Activated CD8-positive, alpha-beta memory T cell treated with anti-CD3 and anti-CD28 coated beads, Interleukin-2, amount 50 U/mL, for 24 hours (primary cell): ENCODE data around the gene ITPKC.
A peak's percentile ranks its signal among the peaks of the same experiment; 100 is the strongest.
"Not testable (repeated sequence)": the region's sequence is repeated elsewhere in the genome, so short reads cannot be mapped to it uniquely, and the experiment has no call there.

Experiments used
- DNase-seq: peaks from one replicate; pipeline ENCODE4 v3.0.0-alpha.2; 2020; ENCODE audit errors: extremely low read depth

ITPKC gene

GRCh38 chr19:40716031-40716481 lies 856 bp upstream of the ITPKC start:
- peak; percentile 53 for DNase-seq

- no peak for DNase-seq
These were observed 490 bp downstream of the ITPKC start for GRCh38 chr19:40717325-40717879.

- no peak for DNase-seq
These were observed 1.2 kb downstream of the ITPKC start for GRCh38 chr19:40717880-40718773.

GRCh38 chr19:40718774-40719391 lies 2.0 kb downstream of the ITPKC start:
- DNase-seq: no peak

- DNase-seq: no peak
These were observed 2.5 kb downstream of the ITPKC start for GRCh38 chr19:40719414-40719894.

GRCh38 chr19:40721140-40721486 lies 4.2 kb downstream of the ITPKC start:
- no peak for DNase-seq

GRCh38 chr19:40721936-40722661 lies 5.2 kb downstream of the ITPKC start:
- DNase-seq: no peak

GRCh38 chr19:40723661-40724254 lies 6.8 kb downstream of the ITPKC start:
- DNase-seq: no peak

GRCh38 chr19:40724315-40724714 lies 7.4 kb downstream of the ITPKC start:
- DNase-seq: no peak

GRCh38 chr19:40724855-40725254 lies 7.9 kb downstream of the ITPKC start:
- DNase-seq: no peak

GRCh38 chr19:40726279-40726678 lies 9.4 kb downstream of the ITPKC start:
- DNase-seq: no peak

GRCh38 chr19:40730065-40730464 lies 13.2 kb downstream of the ITPKC start:
- not testable (repeated sequence) for DNase-seq

- DNase-seq: not testable (repeated sequence)
These were observed 15.4 kb downstream of the ITPKC start for GRCh38 chr19:40732304-40732703.

GRCh38 chr19:40733149-40733548 lies 16.2 kb downstream of the ITPKC start:
- no peak for DNase-seq

GRCh38 chr19:40735013-40735771 lies 18.3 kb downstream of the ITPKC start:
- no peak for DNase-seq

GRCh38 chr19:40736661-40737060 lies 19.7 kb downstream of the ITPKC start:
- no peak for DNase-seq

GRCh38 chr19:40737102-40737644 lies 20.3 kb downstream of the ITPKC start:
- DNase-seq: no peak

GRCh38 chr19:40739030-40739839 lies 22.3 kb downstream of the ITPKC start:
- DNase-seq: no peak

- no peak for DNase-seq
These were observed 23.2 kb downstream of the ITPKC start for GRCh38 chr19:40739871-40740703.
